ENCODE measurements around the gene IQUB.
A peak's percentile ranks its signal among the peaks of the same experiment; 100 is the strongest.
"Not testable (repeated sequence)": the region's sequence is repeated elsewhere in the genome, so short reads cannot be mapped to it uniquely, and the experiment has no call there.

IQUB gene

DNA sequence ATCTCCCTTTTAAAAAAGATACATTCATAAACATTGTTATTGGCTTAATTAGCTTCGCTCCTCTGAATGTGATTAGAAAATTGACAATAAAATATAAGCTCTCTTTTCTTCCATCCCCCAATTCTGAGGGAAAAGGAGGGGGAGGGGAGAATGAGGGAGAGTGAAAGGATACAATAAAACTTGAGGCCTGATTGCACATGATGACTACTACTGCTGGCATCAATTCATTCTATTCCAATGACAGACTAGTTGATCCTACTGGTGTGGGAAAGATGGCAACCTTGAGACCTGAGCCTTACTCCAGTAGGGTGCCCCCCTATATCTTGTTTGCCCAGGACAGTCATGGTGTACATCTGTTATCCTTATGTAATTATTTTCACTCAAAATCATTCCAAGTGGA, 4.5 kb upstream of the IQUB start:
- no peak for DNase-seq

- DNase-seq = no peak
Measured at GRCh38 chr7:123538189-123538714, 3.9 kb upstream of the IQUB start.

- DNase-seq = peak; percentile 32
Measured at GRCh38 chr7:123537026-123537642, 2.7 kb upstream of the IQUB start.

DNA sequence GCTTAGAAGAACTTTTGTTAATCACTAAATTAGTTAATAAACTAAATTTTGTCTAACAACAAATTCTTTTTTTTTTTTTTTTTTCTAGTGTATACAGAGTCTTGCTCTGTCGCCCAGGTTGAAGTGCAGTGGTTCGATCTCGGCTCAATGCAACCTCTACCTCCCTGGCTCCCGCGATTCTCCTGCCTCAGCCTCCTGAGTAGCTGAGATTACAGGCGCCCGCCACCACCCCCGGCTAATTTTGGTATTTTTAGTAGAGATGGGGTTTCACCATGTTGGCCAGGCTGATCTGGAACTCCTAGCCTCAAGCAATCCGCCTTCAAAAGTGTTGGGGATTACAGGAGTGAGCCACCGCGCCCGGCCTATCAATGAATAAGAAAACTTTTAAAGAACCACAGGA, 1.1 kb upstream of the IQUB start:
- no peak for DNase-seq

DNA sequence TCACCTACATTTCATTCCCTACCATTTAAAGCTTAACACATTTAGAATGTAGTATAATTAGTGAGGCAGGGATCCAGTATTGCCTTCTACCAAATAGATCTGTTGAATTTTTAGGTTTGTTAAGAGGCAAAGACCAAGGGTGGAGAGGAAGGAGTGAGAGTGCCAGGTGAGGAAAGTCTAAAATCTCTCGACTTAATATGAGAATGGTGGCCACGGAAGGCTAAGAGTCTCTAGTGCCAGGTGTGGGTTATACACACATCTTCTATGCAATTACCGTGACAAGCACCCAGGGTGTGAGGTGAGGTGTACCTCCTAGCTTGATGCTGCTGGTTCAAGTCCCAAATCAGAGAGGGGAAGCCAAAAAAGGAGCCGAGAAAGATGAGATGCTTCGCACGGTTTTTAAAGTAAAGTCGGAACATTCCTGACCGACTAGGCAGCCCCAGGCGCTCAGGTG, 439 bp downstream of the IQUB start:
- no peak for DNase-seq

DNA sequence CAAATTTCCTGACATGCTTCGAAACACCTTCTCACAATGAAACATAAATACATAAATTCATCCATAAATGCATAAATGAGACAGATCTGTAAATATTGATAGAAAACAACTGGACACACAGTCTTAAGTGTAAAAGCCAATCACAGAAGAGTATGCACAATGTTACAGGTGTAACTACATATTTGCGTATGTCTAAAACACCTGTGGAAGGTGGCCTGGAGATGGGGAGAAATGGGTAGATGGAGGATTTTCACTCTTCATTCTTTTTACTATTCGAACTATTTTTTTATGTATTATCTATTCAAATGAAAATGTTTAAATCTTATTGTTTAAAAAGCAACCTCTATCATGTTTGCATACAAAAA, 860 bp downstream of the IQUB start:
- no peak for DNase-seq

- peak; percentile 64 for DNase-seq
Measured at GRCh38 chr7:123532788-123533552, 1.4 kb downstream of the IQUB start.

DNA sequence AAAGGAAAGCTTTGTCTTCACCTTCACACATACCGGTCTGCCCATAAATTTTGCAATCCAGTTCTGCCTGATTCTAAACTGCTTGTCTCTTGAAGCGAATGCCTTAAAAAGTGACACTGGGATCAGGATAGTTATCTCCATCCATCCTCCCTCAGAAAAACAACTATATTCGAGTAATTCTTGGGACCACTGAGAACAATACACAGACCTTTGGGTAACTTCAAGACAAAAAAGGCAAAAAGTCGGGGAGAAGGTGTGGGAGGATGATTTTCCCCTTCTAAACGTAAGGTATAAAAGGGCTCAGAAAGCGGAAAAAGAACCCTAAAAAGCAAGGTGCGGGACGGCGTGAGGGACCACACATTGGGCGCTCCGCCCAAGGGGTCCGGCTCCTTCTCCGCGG, 2.1 kb downstream of the IQUB start:
- DNase-seq = peak; percentile 45

DNA sequence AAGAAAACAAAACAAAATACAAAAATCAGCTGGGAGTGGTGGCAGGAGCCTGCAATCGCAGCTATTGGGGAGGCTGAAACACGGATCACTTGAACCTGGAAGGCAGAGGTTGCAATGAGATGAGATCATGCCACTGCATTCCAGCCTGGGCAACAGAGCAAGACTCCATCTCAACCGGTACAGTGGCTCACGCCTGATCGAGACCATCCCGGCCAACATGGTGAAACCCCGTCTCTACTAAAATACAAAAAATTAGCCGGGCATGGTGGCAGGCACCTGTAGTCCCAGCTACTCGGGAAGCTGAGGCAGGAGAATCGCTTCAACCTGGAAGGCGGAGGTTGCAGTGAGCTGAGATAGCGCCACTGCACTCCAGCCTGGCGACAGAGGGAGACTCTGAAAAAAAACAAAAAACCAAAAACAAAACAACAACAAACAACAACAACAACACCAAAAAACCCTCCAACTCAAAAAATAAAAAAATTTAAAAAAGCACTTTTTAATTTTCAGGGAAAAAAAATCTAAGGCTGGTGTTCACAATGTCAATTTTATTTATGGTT, 4.3 kb downstream of the IQUB start:
- DNase-seq = not testable (repeated sequence)

GRCh38 chr7:123528265-123528664, 6.1 kb downstream of the IQUB start:
- no peak for DNase-seq

- DNase-seq = not testable (repeated sequence)
Measured at GRCh38 chr7:123527712-123528225, 6.6 kb downstream of the IQUB start.

GRCh38 chr7:123526533-123526932, 7.9 kb downstream of the IQUB start:
- DNase-seq = not testable (repeated sequence)

DNA sequence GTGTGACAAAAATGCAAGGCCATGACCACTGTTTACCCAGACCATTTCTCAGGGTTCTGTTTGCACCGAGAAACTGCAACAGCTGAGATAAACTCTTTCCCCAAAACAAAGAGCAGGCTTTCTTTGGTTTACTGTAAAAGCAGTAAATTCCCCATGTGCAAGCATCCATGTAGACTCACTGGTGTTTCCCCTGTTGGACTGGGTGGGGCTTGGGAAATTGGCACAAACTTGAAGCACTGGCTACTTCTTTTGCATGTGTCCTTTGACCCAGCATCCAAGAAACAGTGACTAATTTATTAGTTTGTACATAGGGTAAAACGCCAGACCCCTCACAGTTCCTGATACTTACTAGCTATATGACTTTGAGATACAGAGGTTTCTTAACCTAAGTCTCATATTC, 12.3 kb downstream of the IQUB start:
- DNase-seq = no peak

DNA sequence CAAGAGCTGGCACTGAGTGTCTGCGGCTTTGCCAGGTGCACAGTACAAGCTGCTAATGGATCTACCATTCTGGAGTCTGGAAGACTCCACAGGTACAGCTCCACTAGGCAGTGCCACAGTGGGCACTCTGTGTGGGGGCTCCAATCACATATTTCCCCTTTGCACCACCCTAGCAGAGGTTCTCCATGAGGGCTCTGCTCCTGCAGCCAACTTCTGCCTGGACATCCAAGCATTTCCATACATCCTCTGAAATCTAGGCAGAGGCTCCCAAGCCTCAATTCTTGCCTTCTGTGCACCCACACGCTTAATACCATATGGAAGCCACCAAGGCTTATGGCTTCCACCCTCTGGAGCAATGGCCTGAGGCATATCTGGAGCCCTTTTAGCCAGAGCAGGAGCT, 29.2 kb downstream of the IQUB start:
- no peak for DNase-seq

- no peak for DNase-seq
Measured at GRCh38 chr7:123502201-123502600, 32.2 kb downstream of the IQUB start.

GRCh38 chr7:123500878-123501489, 33.4 kb downstream of the IQUB start:
- DNase-seq = no peak

GRCh38 chr7:123499211-123499970, 35.0 kb downstream of the IQUB start:
- no peak for DNase-seq

GRCh38 chr7:123498601-123499000, 35.8 kb downstream of the IQUB start:
- DNase-seq = no peak

- no peak for DNase-seq
Measured at GRCh38 chr7:123498031-123498430, 36.4 kb downstream of the IQUB start.

DNA sequence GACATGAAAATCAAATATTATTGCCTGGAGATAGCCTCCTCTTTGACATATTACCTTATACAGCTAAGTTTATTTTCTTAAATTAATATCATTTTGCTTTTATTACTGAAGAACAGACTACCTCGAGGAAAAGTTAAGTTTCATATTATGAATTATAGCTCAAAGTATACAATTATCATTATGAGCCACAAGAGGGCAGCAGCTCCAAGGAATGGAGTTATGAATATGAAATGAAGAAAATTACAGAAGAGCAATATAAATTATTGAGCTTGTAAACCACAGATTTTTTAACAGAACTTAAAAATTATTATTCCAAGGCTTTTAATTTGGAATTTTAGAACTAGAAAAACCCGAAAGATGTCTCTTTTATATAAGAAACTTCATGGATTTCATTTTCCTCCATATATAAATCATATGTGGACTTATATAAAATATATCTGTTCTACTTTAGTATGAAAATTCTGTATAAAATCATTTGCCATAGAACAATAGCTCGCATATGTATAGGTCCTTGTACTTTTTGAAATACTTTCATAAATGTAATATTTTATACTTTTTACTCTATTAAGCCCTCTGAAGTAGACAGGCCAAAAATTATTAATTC, 40.1 kb downstream of the IQUB start:
- DNase-seq = peak; percentile 72

DNA sequence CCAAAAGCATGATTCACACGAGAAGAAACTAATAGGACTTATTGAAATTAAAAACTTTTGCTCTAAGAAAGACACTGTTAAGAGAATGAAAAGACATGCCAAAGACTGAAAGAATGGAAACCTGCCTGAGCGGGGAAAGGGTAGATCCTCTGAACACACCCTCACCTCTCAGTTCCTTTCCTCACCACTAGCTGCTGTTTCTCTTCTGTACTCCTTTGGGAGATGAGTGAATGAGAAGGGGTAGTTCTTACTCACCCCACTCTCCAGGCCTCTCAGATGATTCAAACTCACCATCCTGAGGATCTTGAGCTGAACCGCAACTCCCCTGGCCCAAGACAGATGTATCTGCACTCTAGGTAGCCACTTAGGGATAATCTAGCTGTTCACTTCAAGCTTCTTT, 41.9 kb downstream of the IQUB start:
- DNase-seq = no peak

DNA sequence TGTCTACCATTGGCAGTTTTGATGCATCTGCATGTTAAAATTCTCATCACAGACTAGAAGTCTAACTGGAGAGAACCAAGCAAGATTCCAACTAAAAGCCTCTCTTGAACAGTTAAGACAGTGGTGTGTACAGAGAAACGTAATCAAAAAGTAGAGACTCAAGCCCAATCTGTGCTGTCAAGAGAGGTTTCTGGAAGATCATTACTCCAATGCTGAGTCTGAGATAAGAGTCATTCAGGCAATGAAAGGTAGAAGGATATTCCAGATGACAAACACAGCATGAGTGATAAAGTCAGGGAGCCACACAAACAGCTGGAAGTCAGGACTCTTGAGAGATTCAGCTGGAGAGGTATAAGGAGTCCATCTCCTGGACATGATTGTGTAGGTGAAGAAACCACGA, 48.7 kb downstream of the IQUB start:
- no peak for DNase-seq

Measured in eye (tissue), 1 donor.